HG03139 (cell line): ENCODE results near the gene SH3RF3.
"Not testable (repeated sequence)": the region's sequence is repeated elsewhere in the genome, so short reads cannot be mapped to it uniquely, and the experiment has no call there.

Experiments used
- ATAC-seq: cut with Tn5 transposase; IDR thresholded peaks from one replicate; pipeline ENCODE4 v1.9.1; 2021; ENCODE audit not compliant: unreplicated experiment

Gene SH3RF3

GRCh38 chr2:109128616-109129355 lies at the start of gene SH3RF3:
Gene SH3RF3, plus strand, starts transcription at chr2:109129205.
- ATAC-seq = no peak

- ATAC-seq = no peak
Observed at GRCh38 chr2:109079590-109079989, 49.4 kb upstream of the SH3RF3 start.

DNA sequence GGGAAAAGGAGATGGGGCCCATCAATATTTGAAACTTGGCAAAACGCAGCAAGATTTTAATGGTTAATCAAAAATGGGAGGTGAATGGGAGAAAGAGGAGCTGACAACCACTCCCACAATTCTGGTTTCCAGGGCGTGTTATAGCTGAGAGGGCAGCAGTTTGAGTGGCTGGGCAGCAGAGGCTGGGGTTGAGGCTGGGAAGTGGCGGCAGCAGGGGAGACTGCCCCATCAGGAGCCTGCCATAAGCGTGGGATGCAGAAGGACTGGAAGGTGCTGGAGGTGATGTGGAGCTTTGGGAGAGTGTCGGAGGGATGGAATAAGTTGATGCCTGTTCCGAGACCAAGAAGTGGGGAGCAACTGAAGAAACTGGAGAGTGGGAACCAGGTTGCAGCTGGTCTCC lies 48.9 kb upstream of the SH3RF3 start:
- no peak for ATAC-seq

- ATAC-seq = no peak
Observed at GRCh38 chr2:109080757-109081156, 48.2 kb upstream of the SH3RF3 start.

DNA sequence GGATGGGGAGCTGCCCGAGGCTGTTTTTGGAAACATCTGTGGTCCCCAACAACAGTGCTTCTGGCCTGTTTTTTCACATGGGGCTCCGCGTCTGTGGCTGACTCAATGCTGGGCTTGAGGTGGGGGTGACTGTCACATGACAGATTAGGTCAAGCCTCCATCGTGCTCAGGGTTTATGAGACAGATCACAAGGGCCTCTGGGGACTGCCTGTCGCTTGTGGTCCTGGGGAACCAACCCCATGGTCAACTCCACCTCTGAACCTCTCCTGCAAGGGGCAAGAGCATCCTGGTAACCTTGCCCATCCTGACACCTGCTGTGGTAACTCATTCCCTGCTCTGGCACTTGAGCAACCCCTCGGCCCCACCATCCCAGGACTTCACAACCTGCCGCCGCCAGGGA lies 47.6 kb upstream of the SH3RF3 start:
- no peak for ATAC-seq

DNA sequence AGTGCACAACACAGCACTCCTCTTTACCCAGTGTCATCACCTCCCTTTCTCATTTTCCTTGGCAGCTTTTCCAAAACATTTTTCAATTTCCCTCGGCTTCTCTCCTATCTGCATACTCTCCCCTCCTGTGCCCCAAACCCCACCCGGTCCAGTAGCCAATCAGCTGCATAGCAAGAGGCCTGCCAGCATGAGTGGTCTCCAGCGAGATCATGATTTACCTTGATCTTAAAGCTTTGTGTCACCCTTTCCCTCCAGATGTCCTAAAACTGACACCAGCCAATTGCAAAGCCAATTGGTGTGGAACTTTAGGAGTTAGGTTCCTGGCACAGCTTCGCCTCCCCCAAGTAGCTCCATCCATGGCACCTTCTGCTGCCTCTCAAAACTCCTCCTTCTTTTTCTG lies 45.2 kb upstream of the SH3RF3 start:
- ATAC-seq = no peak

- ATAC-seq = no peak
Observed at GRCh38 chr2:109084341-109084740, 44.7 kb upstream of the SH3RF3 start.

GRCh38 chr2:109085912-109086742 lies 42.9 kb upstream of the SH3RF3 start:
- ATAC-seq = no peak

DNA sequence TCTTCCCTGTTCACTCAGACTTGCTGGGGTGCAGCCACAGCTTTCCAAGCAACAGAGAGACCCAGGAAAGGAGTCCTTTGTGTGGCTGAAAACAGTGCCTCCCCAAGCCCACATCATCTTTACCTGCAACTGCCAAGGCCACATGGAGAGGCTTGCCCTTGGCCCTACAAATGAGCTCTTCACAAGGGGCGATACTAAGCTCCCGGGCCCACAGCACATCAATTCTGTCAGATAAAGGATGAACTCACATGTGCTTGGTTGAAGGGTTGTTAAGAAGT lies 42.3 kb upstream of the SH3RF3 start:
- ATAC-seq = no peak

- no peak for ATAC-seq
Observed at GRCh38 chr2:109087055-109087663, 41.8 kb upstream of the SH3RF3 start.

GRCh38 chr2:109089602-109090300 lies 39.3 kb upstream of the SH3RF3 start:
- ATAC-seq = no peak

GRCh38 chr2:109091526-109091925 lies 37.5 kb upstream of the SH3RF3 start:
- no peak for ATAC-seq

GRCh38 chr2:109094144-109094543 lies 34.9 kb upstream of the SH3RF3 start:
- no peak for ATAC-seq

DNA sequence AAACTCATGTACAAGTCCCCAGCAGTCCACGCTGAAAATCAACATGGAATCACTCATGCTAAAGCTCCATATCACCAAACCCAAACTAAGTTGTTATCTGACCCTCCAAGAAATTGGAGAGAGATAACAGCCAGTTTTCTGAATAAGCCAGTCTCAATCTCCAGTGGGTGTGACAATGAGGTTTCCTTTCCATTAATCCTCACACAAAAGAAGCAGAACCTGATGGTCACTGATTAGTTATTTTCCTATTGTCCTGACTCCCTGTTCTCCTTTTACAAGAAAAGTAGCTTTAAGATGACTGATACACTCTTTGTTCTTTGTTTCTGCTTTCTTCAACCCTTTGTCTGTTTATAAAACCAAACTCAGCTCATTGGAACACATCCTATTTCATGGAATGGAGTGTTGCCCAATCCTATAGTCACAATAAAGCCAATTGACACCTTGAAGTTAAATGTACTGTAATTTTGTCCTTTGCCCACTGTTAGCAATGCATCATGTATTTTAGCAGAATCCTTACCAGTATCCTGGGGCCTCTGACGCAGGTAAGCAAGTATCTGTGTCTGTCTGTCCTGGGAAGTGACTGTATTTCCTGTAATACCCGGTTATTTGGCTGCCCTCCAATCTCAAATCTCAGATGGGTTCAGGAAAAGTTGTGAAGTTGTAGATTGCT lies 30.6 kb upstream of the SH3RF3 start:
- no peak for ATAC-seq

GRCh38 chr2:109098921-109099273 lies 30.1 kb upstream of the SH3RF3 start:
- ATAC-seq = no peak

DNA sequence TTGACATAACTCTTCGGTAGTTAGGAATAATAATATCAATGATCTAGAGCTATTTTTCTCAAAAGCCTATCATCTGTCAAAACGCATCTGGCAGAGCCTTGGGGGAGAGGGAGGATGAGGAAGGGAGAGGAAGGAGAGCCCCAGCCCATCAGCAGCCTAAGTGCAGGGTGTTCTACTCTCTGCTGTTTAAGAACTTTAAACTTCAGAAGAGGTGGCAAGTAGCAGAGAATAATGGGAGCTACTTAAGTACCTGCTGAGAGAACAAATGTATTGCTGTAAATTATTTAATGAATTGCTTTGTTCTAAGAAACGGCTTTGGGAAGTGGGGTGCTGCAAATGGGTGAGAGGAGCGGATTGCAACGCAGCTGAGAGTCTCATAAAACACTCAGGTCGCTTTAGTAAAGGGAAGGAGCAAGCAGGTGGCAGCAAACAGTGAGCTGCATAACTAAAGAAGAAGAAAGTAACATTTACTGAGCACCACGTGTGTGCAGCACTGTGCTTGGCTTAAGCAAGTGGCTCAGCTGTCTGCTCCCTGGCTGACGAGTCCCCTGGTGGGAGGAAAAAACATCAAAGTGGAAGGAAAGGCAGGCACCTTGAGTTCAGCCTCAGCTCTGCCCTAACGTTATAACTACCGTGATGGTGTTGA lies 26.3 kb upstream of the SH3RF3 start:
- ATAC-seq = no peak

DNA sequence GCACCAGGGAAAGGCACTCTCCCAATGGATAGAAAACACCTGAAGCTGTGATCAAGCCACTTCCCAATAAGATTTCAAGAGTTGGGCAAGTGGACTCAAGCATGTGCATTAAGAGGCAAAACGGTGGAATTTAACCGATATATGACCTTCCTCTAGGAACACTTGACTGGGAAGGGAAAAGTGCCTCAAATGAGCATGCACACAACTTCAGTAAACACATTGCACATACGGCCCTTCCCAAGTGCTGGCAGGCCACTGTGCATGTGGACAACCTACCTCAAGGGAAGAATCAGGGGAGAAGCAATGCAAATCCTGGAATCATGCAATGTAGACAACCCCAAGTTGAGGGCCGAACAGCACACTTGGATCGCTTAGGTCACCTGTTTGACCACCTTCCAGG lies 23.9 kb upstream of the SH3RF3 start:
- no peak for ATAC-seq

GRCh38 chr2:109108740-109109139 lies 20.3 kb upstream of the SH3RF3 start:
- no peak for ATAC-seq

GRCh38 chr2:109109342-109109741 lies 19.7 kb upstream of the SH3RF3 start:
- ATAC-seq = no peak

- no peak for ATAC-seq
Observed at GRCh38 chr2:109110170-109110569, 18.8 kb upstream of the SH3RF3 start.

- ATAC-seq = not testable (repeated sequence)
Observed at GRCh38 chr2:109117181-109117580, 11.8 kb upstream of the SH3RF3 start.
